Glutamatergic neuron (in vitro differentiated cells): ENCODE results near the gene XPC. TPM values are rescaled to one million over a fixed set of nuclear protein-coding genes. Genes with fewer than 3 reads are reported as not detected.

Experiments
- DNase-seq: peaks from one replicate; pipeline ENCODE4 v3.0.0; 2022
- H3K27ac Mint-ChIP-seq: one replicate; pipeline ENCODE4 v1.8.0; 2020; ENCODE audit warnings: mild to moderate bottlenecking, mixed read lengths, inconsistent platforms; ENCODE audit not compliant: unreplicated experiment
- H3K27me3 Mint-ChIP-seq: one replicate; pipeline ENCODE4 v1.8.0; 2020; ENCODE audit warnings: mild to moderate bottlenecking, moderate library complexity, mixed read lengths, inconsistent platforms; ENCODE audit not compliant: unreplicated experiment
- H3K36me3 Mint-ChIP-seq: one replicate; pipeline ENCODE4 v1.8.0; 2020; ENCODE audit warnings: mild to moderate bottlenecking, mixed read lengths, inconsistent platforms; ENCODE audit not compliant: unreplicated experiment
- H3K4me1 Mint-ChIP-seq: one replicate; pipeline ENCODE4 v1.8.0; 2020; ENCODE audit warnings: mild to moderate bottlenecking, low read depth, mixed read lengths, inconsistent platforms; ENCODE audit not compliant: unreplicated experiment
- H3K4me3 Mint-ChIP-seq: one replicate; pipeline ENCODE4 v1.8.0; 2020; ENCODE audit warnings: mild to moderate bottlenecking, mixed read lengths, inconsistent platforms; ENCODE audit not compliant: unreplicated experiment
- H3K9me3 Mint-ChIP-seq: one replicate; pipeline ENCODE4 v1.8.0; 2020; ENCODE audit warnings: mild to moderate bottlenecking, moderate library complexity, mixed read lengths, inconsistent platforms; ENCODE audit not compliant: unreplicated experiment
- CTCF ChIP-seq: fragments of 200-600 bp; sonication (generic); IDR thresholded peaks from one replicate; pipeline ENCODE4 v1.5.0; 2021; ENCODE audit not compliant: partially characterized antibody, unreplicated experiment
- total RNA-seq: library from RNA; stranded (reverse); fragmentation: NEBNext Ultra II Directional; extraction: Animal tissue kit (Norgen Biotek cat#: 25700); gene quantifications from one replicate; pipeline ENCODE4 v1.2.1, GENCODE V29; 2021; ENCODE audit not compliant: unreplicated experiment

XPC gene
- total RNA-seq, 1 donor from 2014 or later = 39.5 TPM

GRCh38 chr3:14194865-14195264, 16.5 kb upstream of the XPC start:
- peaks cover 1% of the 10 kb centered on the region for H3K27me3 Mint-ChIP-seq
- peaks cover 6% of the 10 kb centered on the region for H3K4me1 Mint-ChIP-seq
- H3K9me3 Mint-ChIP-seq = peaks cover under 1% of the 10 kb centered on the region
- no peak overlapping the region for H3K27ac Mint-ChIP-seq
- DNase-seq = no peak
- H3K4me3 Mint-ChIP-seq = no peak overlapping the region
- TF ChIP-seq CTCF = no peak
- H3K36me3 Mint-ChIP-seq = no peaks in the 10 kb centered on the region

GRCh38 chr3:14188041-14188754, 9.8 kb upstream of the XPC start:
- H3K36me3 Mint-ChIP-seq = no peaks in the 10 kb centered on the region
- TF ChIP-seq CTCF = no peak
- H3K27ac Mint-ChIP-seq = no peak overlapping the region
- DNase-seq = no peak
- no peak overlapping the region for H3K4me3 Mint-ChIP-seq
- H3K9me3 Mint-ChIP-seq = no peaks in the 10 kb centered on the region
- H3K4me1 Mint-ChIP-seq = no peaks in the 10 kb centered on the region
- H3K27me3 Mint-ChIP-seq = no peaks in the 10 kb centered on the region

GRCh38 chr3:14186854-14187458, 8.6 kb upstream of the XPC start:
- no peak for TF ChIP-seq CTCF
- no peak overlapping the region for H3K4me3 Mint-ChIP-seq
- no peaks in the 10 kb centered on the region for H3K9me3 Mint-ChIP-seq
- no peak for DNase-seq
- H3K36me3 Mint-ChIP-seq = no peaks in the 10 kb centered on the region
- no peaks in the 10 kb centered on the region for H3K4me1 Mint-ChIP-seq
- H3K27me3 Mint-ChIP-seq = no peaks in the 10 kb centered on the region
- H3K27ac Mint-ChIP-seq = no peak overlapping the region

- peaks cover 6% of the 10 kb centered on the region for H3K9me3 Mint-ChIP-seq
- no peaks in the 10 kb centered on the region for H3K36me3 Mint-ChIP-seq
- no peaks in the 10 kb centered on the region for H3K27me3 Mint-ChIP-seq
These were observed 4.7 kb upstream of the XPC start for GRCh38 chr3:14183015-14183577.

More at GRCh38 chr3:14183015-14183577, 4.7 kb upstream of the XPC start:
- no peak overlapping the region for H3K4me3 Mint-ChIP-seq
- TF ChIP-seq CTCF = no peak
- no peak for DNase-seq
- no peak overlapping the region for H3K27ac Mint-ChIP-seq
- peaks cover 10% of the 10 kb centered on the region for H3K4me1 Mint-ChIP-seq
